OCI-M2 (cell line): ENCODE measurements around the gene B3GNT5.
"Not testable (repeated sequence)": the region's sequence is repeated elsewhere in the genome, so short reads cannot be mapped to it uniquely, and the experiment has no call there.

Source experiments
- DNase-seq: peaks from one replicate; lab custom pipeline; 2025; ENCODE audit not compliant: unreplicated experiment; lab: John Stamatoyannopoulos, UW

B3GNT5 gene

GRCh38 chr3:183229178-183229577, 23.9 kb upstream of the B3GNT5 start:
- DNase-seq: no peak

- not testable (repeated sequence) for DNase-seq
Observed at GRCh38 chr3:183230251-183230650, 22.8 kb upstream of the B3GNT5 start.

- no peak for DNase-seq
Observed at GRCh38 chr3:183230826-183231225, 22.2 kb upstream of the B3GNT5 start.

- no peak for DNase-seq
Observed at GRCh38 chr3:183233966-183234365, 19.1 kb upstream of the B3GNT5 start.

- DNase-seq: no peak
Observed at GRCh38 chr3:183239046-183239445, 14.0 kb upstream of the B3GNT5 start.

GRCh38 chr3:183242431-183242830, 10.6 kb upstream of the B3GNT5 start:
- no peak for DNase-seq

- no peak for DNase-seq
Observed at GRCh38 chr3:183244219-183244618, 8.8 kb upstream of the B3GNT5 start.

GRCh38 chr3:183244981-183245476, 8.0 kb upstream of the B3GNT5 start:
- DNase-seq: no peak

GRCh38 chr3:183247011-183247589, 6.0 kb upstream of the B3GNT5 start:
- DNase-seq: no peak

GRCh38 chr3:183249006-183249718, 3.9 kb upstream of the B3GNT5 start:
- DNase-seq: no peak

- no peak for DNase-seq
Observed at GRCh38 chr3:183252118-183252782, 803 bp upstream of the B3GNT5 start.

GRCh38 chr3:183253528-183254486, 754 bp downstream of the B3GNT5 start:
- DNase-seq: no peak

- no peak for DNase-seq
Observed at GRCh38 chr3:183254487-183255347, 1.7 kb downstream of the B3GNT5 start.

- no peak for DNase-seq
Observed at GRCh38 chr3:183255348-183255730, 2.3 kb downstream of the B3GNT5 start.

GRCh38 chr3:183259087-183259486, 6.0 kb downstream of the B3GNT5 start:
- no peak for DNase-seq

GRCh38 chr3:183259621-183260020, 6.6 kb downstream of the B3GNT5 start:
- no peak for DNase-seq

GRCh38 chr3:183260167-183260904, 7.3 kb downstream of the B3GNT5 start:
- DNase-seq: no peak

- no peak for DNase-seq
Observed at GRCh38 chr3:183261151-183261724, 8.2 kb downstream of the B3GNT5 start.

- DNase-seq: no peak
Observed at GRCh38 chr3:183262875-183263378, 9.9 kb downstream of the B3GNT5 start.
